ENCODE results near the gene CELF4.

The CELF4 gene

GRCh38 chr18:37321582-37322491 is 243.8 kb downstream of the CELF4 start:
- TF ChIP-seq CREB1 (IDR thresholded peaks at IDR 0.05; ENCODE audit: low read depth), result no peak
- TF ChIP-seq RAD21 (IDR thresholded peaks at IDR 0.05; ENCODE audit: low read depth), result no peak
- TF ChIP-seq YY1 (IDR thresholded peaks at IDR 0.05; ENCODE audit: low read depth), result no peak
- TF ChIP-seq MAX (IDR thresholded peaks at IDR 0.05), result no peak
- no peak for TF ChIP-seq TAF1 (IDR thresholded peaks at IDR 0.05; ENCODE audit: low read depth)
- TF ChIP-seq ZBTB7A (IDR thresholded peaks at IDR 0.05; ENCODE audit: low read depth), result no peak

GRCh38 chr18:37320317-37320716 is 245.3 kb downstream of the CELF4 start:
- TF ChIP-seq REST (IDR thresholded peaks at IDR 0.05; ENCODE audit: low read depth), result no peak
- TF ChIP-seq FOXM1 (IDR thresholded peaks at IDR 0.05; ENCODE audit: borderline replicate concordance, low read depth), result no peak
- TF ChIP-seq USF1 (IDR thresholded peaks at IDR 0.05), result no peak
- no peak for TF ChIP-seq ZBTB7A (IDR thresholded peaks at IDR 0.05; ENCODE audit: low read depth)
- TF ChIP-seq MAX (IDR thresholded peaks at IDR 0.05), result no peak
- no peak for TF ChIP-seq RAD21 (IDR thresholded peaks at IDR 0.05; ENCODE audit: low read depth)

GRCh38 chr18:37318360-37319355 is 246.9 kb downstream of the CELF4 start:
- TF ChIP-seq YY1 (IDR thresholded peaks at IDR 0.05; ENCODE audit: low read depth), result no peak
- no peak for TF ChIP-seq ZBTB7A (IDR thresholded peaks at IDR 0.05; ENCODE audit: low read depth)
- TF ChIP-seq TAF1 (IDR thresholded peaks at IDR 0.05; ENCODE audit: low read depth), result no peak
- TF ChIP-seq FOXM1 (IDR thresholded peaks at IDR 0.05; ENCODE audit: borderline replicate concordance, low read depth), result no peak
- TF ChIP-seq RAD21 (IDR thresholded peaks at IDR 0.05; ENCODE audit: low read depth), result no peak
- TF ChIP-seq CREB1 (IDR thresholded peaks at IDR 0.05; ENCODE audit: low read depth), result no peak
- no peak for TF ChIP-seq CEBPB (IDR thresholded peaks at IDR 0.05)
- TF ChIP-seq USF1 (IDR thresholded peaks at IDR 0.05), result no peak
- TF ChIP-seq TEAD4 (IDR thresholded peaks at IDR 0.05), result no peak
- no peak for TF ChIP-seq NFIC (IDR thresholded peaks at IDR 0.05)
- TF ChIP-seq EGR1 (IDR thresholded peaks at IDR 0.05), result no peak
- no peak for TF ChIP-seq TCF12 (IDR thresholded peaks at IDR 0.05; ENCODE audit: low read depth)
- TF ChIP-seq MAX (IDR thresholded peaks at IDR 0.05), result no peak
- TF ChIP-seq EP300 (IDR thresholded peaks at IDR 0.05; ENCODE audit: borderline replicate concordance), result no peak
- no peak for TF ChIP-seq REST (IDR thresholded peaks at IDR 0.05; ENCODE audit: low read depth)

- no peak for TF ChIP-seq TCF12 (IDR thresholded peaks at IDR 0.05; ENCODE audit: low read depth)
- TF ChIP-seq FOXM1 (IDR thresholded peaks at IDR 0.05; ENCODE audit: borderline replicate concordance, low read depth), result no peak
- no peak for TF ChIP-seq TAF1 (IDR thresholded peaks at IDR 0.05; ENCODE audit: low read depth)
Observed at GRCh38 chr18:37317486-37317885, 248.1 kb downstream of the CELF4 start.

- no peak for TF ChIP-seq CEBPB (IDR thresholded peaks at IDR 0.05)
- TF ChIP-seq USF1 (IDR thresholded peaks at IDR 0.05), result no peak
- TF ChIP-seq TEAD4 (IDR thresholded peaks at IDR 0.05), result no peak
- TF ChIP-seq REST (IDR thresholded peaks at IDR 0.05; ENCODE audit: low read depth), result no peak
- no peak for TF ChIP-seq TAF1 (IDR thresholded peaks at IDR 0.05; ENCODE audit: low read depth)
- TF ChIP-seq RAD21 (IDR thresholded peaks at IDR 0.05; ENCODE audit: low read depth), result no peak
- no peak for TF ChIP-seq TCF12 (IDR thresholded peaks at IDR 0.05; ENCODE audit: low read depth)
- no peak for TF ChIP-seq EGR1 (IDR thresholded peaks at IDR 0.05)
- no peak for TF ChIP-seq FOXM1 (IDR thresholded peaks at IDR 0.05; ENCODE audit: borderline replicate concordance, low read depth)
- no peak for TF ChIP-seq MAX (IDR thresholded peaks at IDR 0.05)
- no peak for TF ChIP-seq ZBTB7A (IDR thresholded peaks at IDR 0.05; ENCODE audit: low read depth)
- no peak for TF ChIP-seq YY1 (IDR thresholded peaks at IDR 0.05; ENCODE audit: low read depth)
- no peak for TF ChIP-seq NFIC (IDR thresholded peaks at IDR 0.05)
Observed at GRCh38 chr18:37316468-37316867, 249.1 kb downstream of the CELF4 start.

Data from Ishikawa (cell line).